ENCODE results near the gene SRP19. TPM values are rescaled to one million over a fixed set of nuclear protein-coding genes. Genes with fewer than 3 reads are reported as not detected.
"Not testable (repeated sequence)": the region's sequence is repeated elsewhere in the genome, so short reads cannot be mapped to it uniquely, and the experiment has no call there.

Gene SRP19
- total RNA-seq, 1 donor from 2014 or later, result 73.5 TPM

GRCh38 chr5:112885001-112885400 is 23.9 kb downstream of the SRP19 start:
- H3K4me3 Mint-ChIP-seq (ENCODE audit: unreplicated experiment), result no peak overlapping the region
- no peaks in the 10 kb centered on the region for H3K27me3 Mint-ChIP-seq (ENCODE audit: low read depth, unreplicated experiment)
- no peak overlapping the region for H3K4me3 ChIP-seq (ENCODE audit: insufficient read depth, low read depth, low read length)
- H3K4me1 ChIP-seq (ENCODE audit: insufficient read depth, low read length), result no peaks in the 10 kb centered on the region
- H4K20me1 ChIP-seq (ENCODE audit: insufficient read depth, low read length), result peaks cover 41% of the 10 kb centered on the region
- H3K27ac Mint-ChIP-seq (ENCODE audit: unreplicated experiment), result no peak overlapping the region
- no peak overlapping the region for H3K9ac ChIP-seq (ENCODE audit: low read length)
- no peaks in the 10 kb centered on the region for H3K4me1 Mint-ChIP-seq (ENCODE audit: low read depth, unreplicated experiment)
- H3K9me3 Mint-ChIP-seq (ENCODE audit: unreplicated experiment), result no peaks in the 10 kb centered on the region
- peaks cover 39% of the 10 kb centered on the region for H3K36me3 ChIP-seq (ENCODE audit: insufficient read depth, low read length)
- no peak for FAIRE-seq
- H3K27me3 ChIP-seq (ENCODE audit: insufficient read depth, low read length), result no peaks in the 10 kb centered on the region
- DNase-seq (ENCODE audit: low read depth), result no peak
- H3K9me3 ChIP-seq (ENCODE audit: insufficient read depth, low read depth, low read length), result no peaks in the 10 kb centered on the region
- TF ChIP-seq CTCF (IDR thresholded peaks at IDR 0.05; ENCODE audit: insufficient read depth, low read depth, low read length) (no peak), EZH2 (IDR thresholded peaks at IDR 0.05; ENCODE audit: insufficient read depth, low read length) (no peak)
- H3K36me3 Mint-ChIP-seq (ENCODE audit: low read depth, unreplicated experiment), result peaks cover 23% of the 10 kb centered on the region
- peaks cover 24% of the 10 kb centered on the region for H3K79me2 ChIP-seq (ENCODE audit: insufficient read depth, low read length)
- H3K4me2 ChIP-seq (ENCODE audit: low read length), result no peak overlapping the region
- H3K27ac ChIP-seq (ENCODE audit: low read depth, low read length), result no peak overlapping the region
- H2AFZ ChIP-seq (ENCODE audit: low read depth, low read length), result no peak overlapping the region

GRCh38 chr5:112886975-112887374 is 25.9 kb downstream of the SRP19 start:
- no peak for FAIRE-seq
- Mint-ChIP-seq H3K27ac (ENCODE audit: unreplicated experiment) (no peak overlapping the region), H3K4me1 (ENCODE audit: low read depth, unreplicated experiment) (no peaks in the 10 kb centered on the region)

GRCh38 chr5:112892066-112892465 is 31.0 kb downstream of the SRP19 start:
- not testable (repeated sequence) for H3K4me2 ChIP-seq (ENCODE audit: low read length); H3K4me1 Mint-ChIP-seq (ENCODE audit: low read depth, unreplicated experiment); H3K27ac Mint-ChIP-seq (ENCODE audit: unreplicated experiment); H3K9me3 Mint-ChIP-seq (ENCODE audit: unreplicated experiment); H3K4me3 Mint-ChIP-seq (ENCODE audit: unreplicated experiment); H3K9ac ChIP-seq (ENCODE audit: low read length); H3K27me3 ChIP-seq (ENCODE audit: insufficient read depth, low read length); H3K9me3 ChIP-seq (ENCODE audit: insufficient read depth, low read depth, low read length); H3K27ac ChIP-seq (ENCODE audit: low read depth, low read length); H3K27me3 Mint-ChIP-seq (ENCODE audit: low read depth, unreplicated experiment); DNase-seq (ENCODE audit: low read depth); H3K4me3 ChIP-seq (ENCODE audit: insufficient read depth, low read depth, low read length); H3K4me1 ChIP-seq (ENCODE audit: insufficient read depth, low read length); H2AFZ ChIP-seq (ENCODE audit: low read depth, low read length); FAIRE-seq
- peaks cover 20% of the 10 kb centered on the region for H3K79me2 ChIP-seq (ENCODE audit: insufficient read depth, low read length)
- H3K36me3 ChIP-seq (ENCODE audit: insufficient read depth, low read length), result peaks cover 14% of the 10 kb centered on the region
- H4K20me1 ChIP-seq (ENCODE audit: insufficient read depth, low read length), result peaks cover 35% of the 10 kb centered on the region
- peaks cover 13% of the 10 kb centered on the region for H3K36me3 Mint-ChIP-seq (ENCODE audit: low read depth, unreplicated experiment)

More at GRCh38 chr5:112886975-112887374, 25.9 kb downstream of the SRP19 start:
- H3K27me3 ChIP-seq (ENCODE audit: insufficient read depth, low read length), result no peaks in the 10 kb centered on the region
- TF ChIP-seq CTCF (IDR thresholded peaks at IDR 0.05; ENCODE audit: insufficient read depth, low read depth, low read length) (no peak), EZH2 (IDR thresholded peaks at IDR 0.05; ENCODE audit: insufficient read depth, low read length) (no peak)
- no peak overlapping the region for H3K27ac ChIP-seq (ENCODE audit: low read depth, low read length)
- H3K79me2 ChIP-seq (ENCODE audit: insufficient read depth, low read length), result peaks cover 23% of the 10 kb centered on the region
- Mint-ChIP-seq H3K27me3 (ENCODE audit: low read depth, unreplicated experiment) (no peaks in the 10 kb centered on the region), H3K4me3 (ENCODE audit: unreplicated experiment) (no peak overlapping the region), H3K9me3 (ENCODE audit: unreplicated experiment) (no peaks in the 10 kb centered on the region), H3K36me3 (ENCODE audit: low read depth, unreplicated experiment) (peaks cover 28% of the 10 kb centered on the region)
- no peak overlapping the region for H3K9ac ChIP-seq (ENCODE audit: low read length)
- no peaks in the 10 kb centered on the region for H3K9me3 ChIP-seq (ENCODE audit: insufficient read depth, low read depth, low read length)
- H4K20me1 ChIP-seq (ENCODE audit: insufficient read depth, low read length), result peaks cover 31% of the 10 kb centered on the region
- no peak for DNase-seq (ENCODE audit: low read depth)
- no peak overlapping the region for H2AFZ ChIP-seq (ENCODE audit: low read depth, low read length)
- peaks cover 33% of the 10 kb centered on the region for H3K36me3 ChIP-seq (ENCODE audit: insufficient read depth, low read length)
- H3K4me1 ChIP-seq (ENCODE audit: insufficient read depth, low read length), result no peaks in the 10 kb centered on the region
- no peak overlapping the region for H3K4me2 ChIP-seq (ENCODE audit: low read length)
- no peak overlapping the region for H3K4me3 ChIP-seq (ENCODE audit: insufficient read depth, low read depth, low read length)
